ENCODE data around the gene BPIFB6.

- no peak for TF ChIP-seq CTCF (IDR thresholded peaks at IDR 0.05)
- TF ChIP-seq POLR2A (IDR thresholded peaks at IDR 0.05): no peak
These were observed 40.9 kb downstream of the BPIFB6 start for GRCh38 chr20:33072362-33072761.

All from esophagus squamous epithelium (tissue), 4 donors.